ENCODE results near the gene TOR3A.
"Not testable (repeated sequence)": the region's sequence is repeated elsewhere in the genome, so short reads cannot be mapped to it uniquely, and the experiment has no call there.

The TOR3A gene

GRCh38 chr1:179081687-179082332 is at the start of gene TOR3A:
TOR3A (plus strand) TSS chr1:179082070; CDS start chr1:179082129, 59 bp downstream.
- DNase-seq (ENCODE audit: low read depth, low spot score) = peak; percentile 97

GRCh38 chr1:179034720-179035119 is 47.1 kb upstream of the TOR3A start:
- no peak for DNase-seq (ENCODE audit: low read depth, low spot score)

GRCh38 chr1:179036844-179037465 is 44.9 kb upstream of the TOR3A start:
- DNase-seq (ENCODE audit: low read depth, low spot score) = no peak

GRCh38 chr1:179038528-179039281 is 43.2 kb upstream of the TOR3A start:
- DNase-seq (ENCODE audit: low read depth, low spot score) = no peak

- not testable (repeated sequence) for DNase-seq (ENCODE audit: low read depth, low spot score)
These were observed 42.2 kb upstream of the TOR3A start for GRCh38 chr1:179039502-179040174.

GRCh38 chr1:179040175-179040551 is 41.7 kb upstream of the TOR3A start:
- DNase-seq (ENCODE audit: low read depth, low spot score) = not testable (repeated sequence)

- DNase-seq (ENCODE audit: low read depth, low spot score) = no peak
These were observed 39.8 kb upstream of the TOR3A start for GRCh38 chr1:179042087-179042486.

- DNase-seq (ENCODE audit: low read depth, low spot score) = no peak
These were observed 39.2 kb upstream of the TOR3A start for GRCh38 chr1:179042700-179043099.

GRCh38 chr1:179043266-179043665 is 38.6 kb upstream of the TOR3A start:
- no peak for DNase-seq (ENCODE audit: low read depth, low spot score)

GRCh38 chr1:179043907-179044306 is 38.0 kb upstream of the TOR3A start:
- DNase-seq (ENCODE audit: low read depth, low spot score) = no peak

- DNase-seq (ENCODE audit: low read depth, low spot score) = no peak
These were observed 34.8 kb upstream of the TOR3A start for GRCh38 chr1:179046808-179047635.

- no peak for DNase-seq (ENCODE audit: low read depth, low spot score)
These were observed 34.3 kb upstream of the TOR3A start for GRCh38 chr1:179047636-179047997.

GRCh38 chr1:179048339-179049124 is 33.3 kb upstream of the TOR3A start:
- DNase-seq (ENCODE audit: low read depth, low spot score) = no peak

GRCh38 chr1:179052776-179053175 is 29.1 kb upstream of the TOR3A start:
- no peak for DNase-seq (ENCODE audit: low read depth, low spot score)

- DNase-seq (ENCODE audit: low read depth, low spot score) = no peak
These were observed 28.4 kb upstream of the TOR3A start for GRCh38 chr1:179053486-179053885.

- DNase-seq (ENCODE audit: low read depth, low spot score) = no peak
These were observed 25.9 kb upstream of the TOR3A start for GRCh38 chr1:179055937-179056336.

GRCh38 chr1:179058487-179059483 is 23.1 kb upstream of the TOR3A start:
- no peak for DNase-seq (ENCODE audit: low read depth, low spot score)

- no peak for DNase-seq (ENCODE audit: low read depth, low spot score)
These were observed 20.2 kb upstream of the TOR3A start for GRCh38 chr1:179061360-179062282.
